Aorta (tissue), 5 donors: ENCODE results near the gene NPRL2. TPM values are rescaled to one million over a fixed set of nuclear protein-coding genes. Genes with fewer than 3 reads are reported as not detected.

Source experiments
- ATAC-seq: fragments of 200-7000 bp; cut with Tn5 transposase; one replicate; pipeline ENCODE4 v1.9.1; 2022; ENCODE audit warnings: moderate library complexity; ENCODE audit not compliant: low FRiP score
- DNase-seq, 2 donors: peaks; one replicate each; pipeline ENCODE4 v3.0.0-alpha.2; 2020
- H3K27ac ChIP-seq, 2 donors: one replicate each; pipeline ENCODE4 v1.5.1; 2013; ENCODE audit warnings: low read length in 2 of 2, mild to moderate bottlenecking in 2 of 2, moderate library complexity in 2 of 2, control low read depth in 1 of 2, inconsistent platforms in 1 of 2, low read depth in 1 of 2
- H3K27me3 ChIP-seq, 2 donors: one replicate each; pipeline ENCODE4 v1.6.1; 2013; ENCODE audit warnings: control low read depth in 1 of 2, low read length in 1 of 2, mild to moderate bottlenecking in 1 of 2, moderate library complexity in 1 of 2; ENCODE audit not compliant: insufficient read depth in 2 of 2, control insufficient read depth in 1 of 2
- H3K36me3 ChIP-seq, 2 donors: one replicate each; pipeline ENCODE4 v1.6.1; 2013; ENCODE audit warnings: control low read depth in 1 of 2, low read length in 1 of 2, mild to moderate bottlenecking in 1 of 2; ENCODE audit not compliant: insufficient read depth in 2 of 2, control insufficient read depth in 1 of 2
- H3K4me1 ChIP-seq, 2 donors: one replicate each; pipeline ENCODE4 v1.6.1; 2013; ENCODE audit warnings: low read length in 2 of 2, control low read depth in 1 of 2, mild to moderate bottlenecking in 1 of 2, moderate library complexity in 1 of 2; ENCODE audit not compliant: insufficient read depth in 2 of 2, control insufficient read depth in 1 of 2
- H3K4me3 ChIP-seq, 2 donors: one replicate each; pipeline ENCODE4 v1.5.1; 2013; ENCODE audit warnings: low read length in 2 of 2, control low read depth in 1 of 2, mild to moderate bottlenecking in 1 of 2
- H3K9me3 ChIP-seq: one replicate; pipeline ENCODE4 v1.6.1; 2013; ENCODE audit warnings: mild to moderate bottlenecking, low read length; ENCODE audit not compliant: control insufficient read depth
- WGBS, 2 donors: extraction: QIAGEN DNeasy Blood & Tissue Kit; methylation state at CpG; one replicate each; pipeline ENCODE4 v1.1.7; 2013; 5-methylcytosine and 5-hydroxymethylcytosine counted together
- intact Hi-C, 2 donors: fragments of 100-400 bp; cut with DNase I; formaldehyde crosslinking; loops; one replicate each; pipeline versions ENCODE4 v1.14.2 to v1.15.0; 2022
- polyA plus RNA-seq, 2 donors: library from polyadenylated mRNA; stranded (reverse); fragments of 200-250 nt; gene quantifications; one replicate each; pipeline ENCODE4 v1.2.3, GENCODE V29; 2013
- total RNA-seq, 2 donors: library from RNA; stranded (reverse); fragmentation: NEBNext Ultra II Directional; extraction: Animal tissue kit (Norgen Biotek cat#: 25700); gene quantifications; one replicate each; pipeline ENCODE4 v1.2.1, GENCODE V29; 2021
- donor health status: healthy with polysubstance abuse.
- donor health status: Bipolar disorder and iron deficiency.
- donor health status: DM: no; HTN: no; CAD: no.
- donor health status: DM: no; HTN: no; CAD: no.
- donor health status: DM: yes; HTN: yes; CAD: no.

The NPRL2 gene
- total and polyA plus RNA-seq, 4 donors = 11.9 to 41.9 (median 19.3) TPM

DNA sequence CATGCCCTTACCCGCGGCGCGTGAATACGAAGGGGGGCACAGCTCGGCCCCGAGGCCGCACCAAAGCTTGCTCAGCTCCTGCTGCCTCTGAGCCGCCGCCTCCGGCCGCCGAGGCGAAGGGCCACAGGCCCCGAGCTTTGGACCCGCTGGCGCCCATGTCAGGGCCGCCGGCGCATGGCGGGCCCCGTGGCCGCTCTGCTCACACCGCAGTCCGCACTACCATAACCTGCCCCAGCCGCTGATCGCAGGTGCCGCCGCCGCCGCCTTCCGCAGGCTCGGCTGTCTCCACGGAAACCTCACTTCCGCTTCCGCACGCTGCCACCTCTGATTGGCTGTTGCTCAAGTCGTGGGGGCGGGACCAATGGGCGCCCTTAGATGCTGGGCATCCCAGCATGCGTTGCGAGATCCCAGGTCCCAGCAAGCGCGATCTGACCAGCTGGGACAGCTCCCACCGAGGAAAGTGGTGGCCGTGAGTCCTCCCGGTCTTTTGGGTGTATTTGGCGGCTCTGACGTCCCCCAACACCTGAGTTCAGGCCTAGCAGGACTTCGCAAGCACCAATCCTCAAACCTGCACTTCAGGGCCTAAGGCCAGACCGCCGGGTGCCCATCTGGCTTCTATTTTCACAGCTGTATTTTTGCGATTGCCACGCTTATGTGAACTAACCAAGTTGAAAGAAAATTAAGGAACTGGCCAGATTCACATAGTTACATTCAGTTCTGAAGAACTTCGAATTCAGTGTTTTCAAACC lies 22.5 kb downstream of the NPRL2 start, which contains the start of gene TUSC2:
Gene TUSC2, minus strand, starts transcription at position 281 of the 749 bp plus-strand sequence. Its CDS starts 124 bp downstream, at position 157.
- intact Hi-C loops = no loop called here
- no peaks in the 10 kb centered on the region for H3K4me1 ChIP-seq

DNA sequence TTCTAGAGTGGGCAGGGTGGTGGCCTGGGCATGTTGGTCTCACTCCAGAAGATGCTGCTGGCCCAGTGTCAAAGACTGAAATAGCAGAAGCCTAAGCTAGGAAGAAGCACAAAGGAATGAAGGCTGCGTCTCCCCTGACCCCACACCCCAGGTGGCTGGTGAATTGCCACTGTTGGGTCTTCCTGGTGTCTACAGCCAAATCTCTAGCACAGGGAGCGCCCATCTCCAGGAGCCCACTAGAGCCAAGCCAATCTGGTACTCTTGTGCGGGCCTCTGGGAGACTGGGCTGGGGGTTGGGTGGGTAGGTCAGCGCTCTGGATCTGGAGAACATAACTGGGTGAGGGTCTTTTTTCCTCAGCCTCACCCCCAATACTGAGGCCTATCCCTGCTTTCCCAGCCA lies 23.4 kb downstream of the NPRL2 start:
- peak overlapping the region; percentile 12 to 81 for H3K4me3 ChIP-seq
- intact Hi-C loops = no loop called here
- peaks cover 0 to 7% of the 10 kb centered on the region in 2 donors for H3K36me3 ChIP-seq
- ATAC-seq (no peak), DNase-seq (peak in 1 of 2 donors; percentile 38)
- H3K9me3 ChIP-seq = no peaks in the 10 kb centered on the region
- H3K4me1 ChIP-seq = no peaks in the 10 kb centered on the region
- no peaks in the 10 kb centered on the region for H3K27me3 ChIP-seq
- WGBS, 2 donors = 69 to 71% methylated on average over 4 of the region's 4 CpGs
- H3K27ac ChIP-seq = no peak overlapping the region

More for the DNA sequence above, 22.5 kb downstream of the NPRL2 start, which contains the start of gene TUSC2:
- Histone ChIP-seq H3K9me3 (no peaks in the 10 kb centered on the region), H3K27me3 (no peaks in the 10 kb centered on the region), H3K36me3 (peaks cover 0 to 7% of the 10 kb centered on the region in 2 donors), H3K4me3 (peak within 1 kb of the TSS; percentile 12 to 81), H3K27ac (peak within 1 kb of the TSS in 1 of 2 donors; percentile 29)
- 1% methylated on average over 49 to 55 of the region's 55 CpGs for WGBS, 2 donors
- peak; percentile 92 for ATAC-seq
- peak; percentile 98 to 99 for DNase-seq

DNA sequence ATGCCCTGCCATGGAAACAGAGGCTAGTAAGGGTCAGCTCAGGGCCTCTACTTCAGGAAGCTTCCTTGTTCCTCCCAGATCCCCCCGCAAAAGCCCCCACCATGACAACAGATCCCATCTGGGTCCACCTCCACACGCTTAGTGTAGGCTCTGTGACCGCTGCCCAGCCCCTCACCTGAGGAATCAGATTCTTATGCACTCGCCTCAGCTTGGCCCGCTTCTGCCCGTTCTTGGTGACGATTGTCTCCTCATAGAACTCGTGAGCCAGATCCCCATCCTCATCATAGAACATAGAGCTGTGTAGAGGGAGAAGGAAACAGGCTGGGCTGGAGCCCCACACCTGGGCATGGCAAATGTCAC lies 24.4 kb downstream of the NPRL2 start:
- no peak overlapping the region for H3K27ac ChIP-seq
- H3K4me1 ChIP-seq = no peaks in the 10 kb centered on the region
- DNase-seq (no peak), ATAC-seq (no peak)
- H3K27me3 ChIP-seq = no peaks in the 10 kb centered on the region
- H3K4me3 ChIP-seq = no peak overlapping the region
- H3K36me3 ChIP-seq = peaks cover 0 to 7% of the 10 kb centered on the region in 2 donors
- 81 to 88% methylated on average over 8 of the region's 8 CpGs for WGBS, 2 donors
- intact Hi-C loops = no loop called here
- H3K9me3 ChIP-seq = no peaks in the 10 kb centered on the region

DNA sequence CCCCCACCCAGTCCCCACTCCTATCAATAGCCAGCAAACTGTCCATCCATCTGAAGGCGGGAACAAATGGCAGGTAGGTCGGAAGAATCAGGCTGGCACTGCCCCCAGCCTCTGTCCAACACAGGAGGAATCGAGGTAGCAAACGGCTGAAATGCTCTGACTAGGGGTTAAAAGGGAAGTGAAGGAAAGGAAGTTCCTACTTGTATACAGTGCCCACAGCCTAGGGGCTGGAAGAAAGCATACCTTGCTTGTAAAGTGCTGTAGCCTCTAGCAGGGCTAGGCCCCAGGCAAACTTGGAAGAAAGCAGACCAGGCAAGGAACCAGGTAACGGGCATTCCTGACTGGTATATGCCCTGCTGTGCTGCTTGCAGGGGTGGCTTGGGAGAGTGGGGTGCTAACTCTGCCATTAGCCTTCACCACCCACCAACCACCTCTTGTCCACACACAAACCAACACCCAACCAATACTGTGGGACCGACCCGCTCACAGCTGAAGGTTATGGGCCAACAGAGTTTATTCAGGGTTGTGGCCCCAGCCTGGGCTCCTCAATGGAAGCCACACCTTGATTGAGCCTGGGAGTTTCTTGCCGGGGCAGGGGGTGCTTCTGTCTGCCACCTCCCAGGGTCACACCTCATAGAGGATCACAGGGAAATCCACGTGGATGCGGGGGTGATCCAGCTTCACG lies 24.9 kb downstream of the NPRL2 start:
- ATAC-seq (no peak), DNase-seq (peak in 1 of 2 donors; percentile 42)
- intact Hi-C loops = no loop called here
- peaks cover 0 to 7% of the 10 kb centered on the region in 2 donors for H3K36me3 ChIP-seq
- H3K4me1 ChIP-seq = no peaks in the 10 kb centered on the region
- H3K27ac ChIP-seq = no peak overlapping the region
- 85% methylated on average over 11 of the region's 11 CpGs for WGBS, 2 donors
- H3K9me3 ChIP-seq = no peaks in the 10 kb centered on the region
- no peak overlapping the region for H3K4me3 ChIP-seq
- H3K27me3 ChIP-seq = no peaks in the 10 kb centered on the region

DNA sequence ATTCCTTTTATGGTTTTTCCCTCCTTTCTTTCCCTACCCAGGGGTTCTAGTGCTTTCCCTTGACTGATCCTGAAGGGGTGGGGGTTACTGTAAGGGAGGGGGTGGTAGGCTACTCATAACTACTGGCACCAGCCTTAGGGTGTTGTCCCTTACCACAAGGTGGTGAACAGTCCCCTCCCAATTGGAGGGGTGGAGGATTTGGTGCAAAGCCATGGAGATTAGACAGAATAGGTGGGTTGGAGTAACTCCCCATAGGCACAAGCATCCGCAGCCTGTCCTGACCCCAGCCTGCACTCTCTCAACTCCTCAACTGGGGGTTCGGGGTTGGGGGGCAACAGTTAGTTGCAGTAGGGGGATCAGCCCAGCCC lies 25.5 kb downstream of the NPRL2 start:
- no peaks in the 10 kb centered on the region for H3K4me1 ChIP-seq
- H3K27ac ChIP-seq = no peak overlapping the region

DNA sequence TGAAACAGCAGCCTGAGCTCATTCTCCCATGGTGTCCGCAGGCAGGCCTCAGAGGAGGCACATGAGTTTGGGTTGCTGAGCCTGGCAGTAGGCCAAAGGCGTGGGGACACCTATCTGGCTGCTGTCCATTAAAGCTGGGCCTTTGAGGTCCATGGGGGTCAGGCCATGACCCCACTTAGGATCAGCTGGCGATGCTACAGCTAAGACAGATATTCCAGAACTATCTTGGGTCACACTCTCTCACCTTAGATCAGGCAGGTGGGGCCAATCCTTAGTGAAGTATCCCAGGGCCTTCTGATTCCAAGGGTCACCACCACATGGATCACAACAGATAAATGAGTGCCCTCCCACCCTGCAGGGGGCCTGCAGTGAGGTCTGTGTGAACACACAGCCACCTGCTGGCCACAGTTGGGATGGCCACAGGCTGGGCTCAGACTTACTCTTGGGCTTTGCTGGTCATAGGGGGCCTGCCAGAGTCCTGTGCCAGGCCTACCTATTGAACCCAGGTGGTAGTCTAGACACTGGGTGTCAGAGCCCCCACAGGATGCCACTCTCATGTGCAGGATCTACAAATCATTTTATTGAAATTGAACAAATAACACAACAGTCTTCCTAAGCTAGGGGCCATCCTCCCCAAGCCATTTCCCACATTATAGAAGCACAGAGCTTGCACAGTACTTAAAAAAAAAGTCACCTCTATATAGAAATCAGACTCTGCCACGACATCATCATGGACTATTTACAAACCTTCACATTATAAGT lies 26.0 kb downstream of the NPRL2 start:
- H3K4me3 ChIP-seq = no peak overlapping the region
- H3K4me1 ChIP-seq = no peaks in the 10 kb centered on the region
- intact Hi-C loops = no loop called here
- peak in 1 of 2 donors; percentile 74 for DNase-seq
- no peak overlapping the region for H3K27ac ChIP-seq
- WGBS, 2 donors = 49 to 50% methylated on average over 4 of the region's 4 CpGs
- H3K27me3 ChIP-seq = no peaks in the 10 kb centered on the region
- no peaks in the 10 kb centered on the region for H3K9me3 ChIP-seq
- H3K36me3 ChIP-seq = no peaks in the 10 kb centered on the region
- ATAC-seq = no peak

More for the DNA sequence above, 25.5 kb downstream of the NPRL2 start:
- 83 to 87% methylated on average over 2 of the region's 2 CpGs for WGBS, 2 donors
- Histone ChIP-seq H3K36me3 (peaks cover 0 to 2% of the 10 kb centered on the region in 2 donors), H3K27me3 (no peaks in the 10 kb centered on the region), H3K4me3 (no peak overlapping the region), H3K9me3 (no peaks in the 10 kb centered on the region)
- ATAC-seq (no peak), DNase-seq (peak in 1 of 2 donors; percentile 37)
- intact Hi-C loops = no loop called here

DNA sequence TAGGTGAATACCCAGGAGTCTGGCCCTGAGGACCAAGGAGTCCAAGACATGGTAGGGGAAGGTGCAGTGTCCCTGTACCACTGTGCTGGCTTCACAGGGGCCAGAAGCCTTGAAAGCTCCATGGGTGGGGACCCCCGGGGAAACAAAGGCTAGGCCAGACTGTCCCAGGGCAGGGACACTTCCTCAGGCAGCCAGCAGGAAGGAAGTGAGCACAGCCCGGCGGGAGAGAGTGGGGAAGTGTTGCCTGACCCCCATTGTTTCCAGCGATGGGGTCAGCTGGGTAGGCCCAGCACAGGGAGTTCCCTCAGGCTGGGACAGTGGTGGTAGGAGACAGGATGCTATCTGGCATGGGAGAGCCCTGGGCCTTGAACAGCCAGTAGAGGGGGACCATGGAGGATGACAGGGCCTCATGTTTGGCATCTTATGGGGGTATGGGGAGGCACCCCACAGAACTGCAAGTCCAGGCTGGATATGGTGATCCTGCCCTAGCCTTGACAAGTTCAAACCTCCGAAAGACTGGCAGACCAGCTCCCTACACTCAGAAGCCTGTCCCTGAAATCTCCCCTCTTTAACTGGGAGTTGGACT lies 26.9 kb downstream of the NPRL2 start:
- intact Hi-C loops = no loop called here
- Histone ChIP-seq H3K27me3 (no peaks in the 10 kb centered on the region), H3K4me3 (no peak overlapping the region), H3K9me3 (no peaks in the 10 kb centered on the region), H3K4me1 (no peaks in the 10 kb centered on the region), H3K36me3 (no peaks in the 10 kb centered on the region), H3K27ac (no peak overlapping the region)
- 69 to 70% methylated on average over 5 of the region's 5 CpGs for WGBS, 2 donors
- peak; percentile 1 for ATAC-seq
- DNase-seq = peak in 1 of 2 donors; percentile 63

DNA sequence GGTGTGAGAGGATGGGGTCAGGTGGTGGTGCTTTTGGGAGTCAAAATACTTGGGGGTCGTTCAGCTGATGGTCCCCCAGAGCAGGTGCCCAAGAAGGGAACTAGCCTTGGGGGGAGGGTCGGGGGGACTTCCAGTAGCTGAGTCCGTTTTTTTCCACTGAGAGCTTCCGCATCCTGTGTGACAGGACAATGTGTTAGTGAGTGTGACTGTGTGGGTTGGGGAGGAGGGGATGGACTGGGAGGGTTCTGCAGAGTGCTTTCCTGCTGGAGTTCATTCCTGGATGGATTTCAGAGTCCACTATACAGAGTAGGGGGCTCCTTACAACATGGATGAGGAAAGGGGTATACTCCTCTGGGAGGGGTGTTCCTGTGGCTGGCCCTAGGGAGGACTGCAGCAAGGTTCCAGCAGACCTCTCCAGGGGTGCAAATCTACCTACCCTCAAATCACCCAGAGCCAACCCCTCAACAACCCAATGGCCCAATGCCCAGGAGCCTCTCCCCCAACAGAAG lies 27.4 kb downstream of the NPRL2 start:
- no peak for ATAC-seq
- Histone ChIP-seq H3K4me3 (no peak overlapping the region), H3K36me3 (no peaks in the 10 kb centered on the region), H3K9me3 (no peaks in the 10 kb centered on the region), H3K27me3 (no peaks in the 10 kb centered on the region), H3K27ac (no peak overlapping the region), H3K4me1 (no peaks in the 10 kb centered on the region)
- peak in 1 of 2 donors; percentile 62 for DNase-seq
- WGBS, 2 donors = 61 to 69% methylated on average over 4 of the region's 4 CpGs
- intact Hi-C loops = no loop called here
